Fibroblast of mammary gland (primary cell): Measurements from ENCODE around the gene RBM11.

ENCODE experiments used
- DNase-seq: peaks from one replicate; pipeline ENCODE4 v3.0.0-alpha.2; 2010; ENCODE audit warnings: low read depth
- H3K4me3 ChIP-seq: 2 replicates; pipeline ENCODE4 v1.5.1; 2011; ENCODE audit warnings: low read depth, mild to moderate bottlenecking, low read length, moderate library complexity; ENCODE audit not compliant: control insufficient read depth
- TF ChIP-seq, protein P1 (sequence below): conservative IDR thresholded peaks from 2 replicates; pipeline ENCODE4 v1.5.1; 2011; ENCODE audit warnings: low read depth, low read length, inconsistent platforms; ENCODE audit not compliant: control insufficient read depth, insufficient read depth

Gene RBM11

DNA sequence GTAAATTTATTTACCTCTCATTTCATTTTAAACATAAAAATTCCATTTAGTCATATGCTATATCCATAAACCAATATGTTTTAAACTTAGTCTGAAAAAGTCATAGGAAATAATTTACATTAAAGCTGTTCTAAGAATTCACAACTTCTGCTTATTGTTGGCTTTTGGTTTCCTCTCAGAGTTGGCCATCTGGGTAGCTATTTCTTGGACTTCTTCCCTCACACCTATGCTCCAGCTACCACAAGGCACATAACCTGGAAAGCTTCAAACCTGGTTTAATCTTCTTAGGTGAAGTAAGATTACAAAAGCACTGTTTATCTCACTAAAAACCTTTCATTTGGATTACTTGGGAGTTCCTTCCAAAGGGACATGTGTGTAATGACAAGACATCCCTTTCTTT lies 29.8 kb downstream of the RBM11 start:
- TF ChIP-seq, protein P1, sequence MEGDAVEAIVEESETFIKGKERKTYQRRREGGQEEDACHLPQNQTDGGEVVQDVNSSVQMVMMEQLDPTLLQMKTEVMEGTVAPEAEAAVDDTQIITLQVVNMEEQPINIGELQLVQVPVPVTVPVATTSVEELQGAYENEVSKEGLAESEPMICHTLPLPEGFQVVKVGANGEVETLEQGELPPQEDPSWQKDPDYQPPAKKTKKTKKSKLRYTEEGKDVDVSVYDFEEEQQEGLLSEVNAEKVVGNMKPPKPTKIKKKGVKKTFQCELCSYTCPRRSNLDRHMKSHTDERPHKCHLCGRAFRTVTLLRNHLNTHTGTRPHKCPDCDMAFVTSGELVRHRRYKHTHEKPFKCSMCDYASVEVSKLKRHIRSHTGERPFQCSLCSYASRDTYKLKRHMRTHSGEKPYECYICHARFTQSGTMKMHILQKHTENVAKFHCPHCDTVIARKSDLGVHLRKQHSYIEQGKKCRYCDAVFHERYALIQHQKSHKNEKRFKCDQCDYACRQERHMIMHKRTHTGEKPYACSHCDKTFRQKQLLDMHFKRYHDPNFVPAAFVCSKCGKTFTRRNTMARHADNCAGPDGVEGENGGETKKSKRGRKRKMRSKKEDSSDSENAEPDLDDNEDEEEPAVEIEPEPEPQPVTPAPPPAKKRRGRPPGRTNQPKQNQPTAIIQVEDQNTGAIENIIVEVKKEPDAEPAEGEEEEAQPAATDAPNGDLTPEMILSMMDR = no peak
- H3K4me3 ChIP-seq = no peak overlapping the region
- no peak for DNase-seq

DNA sequence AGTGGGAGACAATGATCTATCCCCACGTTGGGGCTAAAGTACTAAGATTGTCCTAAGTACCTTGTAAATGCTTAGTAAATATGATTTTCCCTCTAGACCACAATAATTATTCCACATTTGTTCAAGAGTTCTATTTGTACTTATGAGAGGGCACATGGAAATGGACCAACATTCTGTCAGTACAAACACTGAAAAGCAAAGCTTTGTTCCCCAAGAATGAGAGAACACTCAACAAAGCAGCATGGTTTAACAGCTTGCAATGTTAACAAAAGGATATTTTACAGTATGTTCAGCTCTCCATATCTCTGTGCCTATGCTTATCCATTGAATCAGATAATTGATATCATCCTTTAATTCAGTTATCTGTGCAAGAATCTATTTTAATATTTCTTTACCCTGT lies 35.4 kb downstream of the RBM11 start:
- no peak for DNase-seq
- no peak overlapping the region for H3K4me3 ChIP-seq
- TF ChIP-seq, protein P1 = no peak

DNA sequence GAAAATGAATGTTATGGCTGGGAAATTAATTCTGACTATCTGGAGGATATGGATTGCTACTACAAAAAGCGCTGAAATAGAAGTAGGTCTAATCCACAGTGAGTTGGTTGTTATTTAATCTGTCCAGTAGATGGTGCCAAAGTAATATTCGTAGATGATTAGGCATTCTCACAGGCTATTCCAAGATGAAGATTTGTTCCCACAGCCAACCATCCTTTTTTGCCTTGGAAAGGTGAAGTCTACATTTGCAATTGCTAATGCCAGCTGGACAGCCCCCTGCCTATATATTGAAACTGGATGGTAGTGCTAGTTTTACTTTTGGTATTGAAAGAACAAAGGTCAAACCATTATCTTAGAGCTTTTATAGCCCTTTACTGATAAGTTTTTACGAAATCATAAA lies 43.8 kb downstream of the RBM11 start:
- DNase-seq = peak; percentile 56

DNA sequence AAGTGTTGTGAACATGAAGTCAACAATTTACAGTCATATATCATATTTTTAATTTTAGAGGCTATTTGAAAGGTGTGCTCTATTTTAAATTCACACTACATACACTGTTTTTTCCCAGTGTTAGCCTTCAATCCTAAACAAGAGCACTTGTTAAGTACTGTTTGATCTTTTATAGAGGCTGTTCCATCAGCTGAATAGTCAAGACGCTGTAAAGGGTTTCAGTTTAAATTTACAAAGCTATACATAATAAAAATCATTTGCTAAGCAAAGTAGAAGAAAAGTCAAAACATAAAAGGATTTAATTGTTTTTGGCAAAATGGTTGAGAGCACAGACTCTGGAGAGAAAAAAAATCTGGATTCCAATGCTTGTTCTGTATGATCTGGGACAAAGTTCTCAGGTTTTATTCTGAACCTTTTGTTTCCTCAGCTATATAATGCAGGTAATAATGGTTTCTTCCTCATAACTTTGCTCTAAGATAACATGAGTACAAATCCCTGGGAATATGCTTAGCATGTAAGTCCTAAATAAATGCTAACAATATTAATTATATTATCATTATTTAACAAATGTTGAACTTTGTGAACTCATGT lies 44.3 kb downstream of the RBM11 start:
- H3K4me3 ChIP-seq = no peak overlapping the region
- no peak for DNase-seq
- TF ChIP-seq, protein P1 = no peak

More for the DNA sequence above, 43.8 kb downstream of the RBM11 start:
- TF ChIP-seq, protein P1 = peak; percentile 49
- no peak overlapping the region for H3K4me3 ChIP-seq

DNA sequence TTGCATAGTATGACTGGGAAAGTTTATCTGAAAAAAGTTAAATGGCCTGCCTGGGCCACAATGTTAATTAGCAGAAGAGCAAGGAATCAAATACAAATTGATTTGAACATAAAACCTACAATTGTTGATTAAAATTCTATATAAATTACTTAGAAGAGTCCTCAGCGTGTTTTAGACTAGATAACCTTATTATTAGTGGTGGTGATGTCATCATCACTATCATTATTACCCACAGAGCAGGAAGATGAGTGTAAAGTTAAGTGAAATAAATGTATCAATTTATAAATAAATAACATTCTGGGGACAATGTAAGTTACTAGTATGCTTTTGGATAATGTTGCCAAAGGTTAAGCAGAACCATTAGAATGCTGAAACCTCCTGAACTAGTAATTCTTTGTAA lies 46.1 kb downstream of the RBM11 start:
- DNase-seq = no peak
- no peak overlapping the region for H3K4me3 ChIP-seq
- TF ChIP-seq, protein P1 = no peak

DNA sequence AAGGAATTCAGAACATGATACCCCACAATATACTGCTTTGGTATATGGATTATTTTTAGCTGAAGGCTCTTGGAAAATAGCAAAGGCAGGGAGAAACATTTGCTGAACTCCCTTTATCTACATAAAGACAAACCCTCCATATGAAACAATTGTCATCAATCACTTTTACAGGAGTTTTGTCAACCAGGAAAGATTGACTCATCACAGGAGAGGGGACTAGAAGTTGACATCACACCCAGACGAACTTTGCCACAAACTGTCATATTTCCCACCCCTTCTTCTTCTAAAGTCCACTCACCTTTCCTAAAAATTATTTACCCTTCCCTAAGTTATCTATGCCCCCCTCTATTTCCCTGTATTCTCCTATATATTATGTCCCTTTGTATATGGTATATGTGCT lies 47.9 kb downstream of the RBM11 start:
- DNase-seq = no peak
- H3K4me3 ChIP-seq = no peak overlapping the region
- TF ChIP-seq, protein P1 = no peak

DNA sequence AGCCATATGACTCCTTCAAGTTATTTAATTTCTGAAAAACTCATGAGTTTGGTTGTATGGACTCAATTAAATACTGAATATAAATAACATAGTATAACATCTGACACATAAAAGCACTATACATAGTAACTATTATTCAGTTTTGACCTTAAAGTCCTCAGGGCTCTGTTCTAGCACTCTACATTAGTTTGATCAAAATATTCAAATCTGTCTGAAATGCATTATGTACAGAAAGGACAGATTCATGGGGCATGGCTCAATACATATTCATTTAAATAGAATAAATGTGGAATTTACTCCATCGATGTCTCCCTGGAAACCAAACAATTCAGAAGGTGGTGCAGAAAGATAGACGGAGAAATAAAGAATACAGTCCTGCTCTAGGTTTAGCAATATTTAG lies 49.1 kb downstream of the RBM11 start:
- DNase-seq = no peak
- TF ChIP-seq, protein P1 = no peak
- H3K4me3 ChIP-seq = no peak overlapping the region
